ENCODE data around the gene ALDH1A1.

The ALDH1A1 gene

GRCh38 chr9:72855890-72856523 lies 96.8 kb downstream of the ALDH1A1 start:
- DNase-seq (ENCODE audit: low read depth), result no peak

GRCh38 chr9:72855321-72855720 lies 97.5 kb downstream of the ALDH1A1 start:
- DNase-seq (ENCODE audit: low read depth), result no peak

Data from stimulated activated CD8-positive, alpha-beta memory T cell treated with anti-CD3 and anti-CD28 coated beads, Interleukin-15, amount 100 ng/mL, for 24 hours (primary cell).